HepG2 (cell line): ENCODE results near the gene OLFM3. TPM values are rescaled to one million over a fixed set of nuclear protein-coding genes. Genes with fewer than 3 reads are reported as not detected.

Source experiments
- ATAC-seq: fragments of 200-7000 bp; cut with Tn5 transposase; 3 replicates; pipeline ENCODE4 v1.9.1; 2020; ENCODE audit warnings: mild to moderate bottlenecking, moderate library complexity
- BruUV-seq: library from RNA; stranded (reverse); fragments of 400-500 nt; replicated peaks from 2 replicates; lab custom pipeline; 2021; lab: Mats Ljungman, UMichigan
- CTCF ChIA-PET: fragments of 300-600 bp; formaldehyde crosslinking; extraction: SDS; loops from one replicate; lab custom pipeline; 2021; ENCODE audit warnings: low total read pairs, inconsistent platforms, low intra/inter-chr PET ratio; lab: Yijun Ruan, JAX
- POLR2A ChIA-PET: fragments of 350-600 bp; sonication (Branson Sonifier 250); formaldehyde crosslinking; loops from one replicate; lab custom pipeline; 2020; ENCODE audit warnings: antibody characterized with exemption, inconsistent platforms; lab: Yijun Ruan, JAX
- DNase-seq: peaks from one replicate; pipeline ENCODE4 v3.0.0-alpha.2; 2015; ENCODE audit warnings: low spot score
- FAIRE-seq: peaks from 3 replicates; lab custom pipeline; 2011; peaks lifted over from hg19 to GRCh38; lab: Jason Lieb, UNC
- H2AFZ ChIP-seq: one replicate; pipeline ENCODE4 v1.6.1; 2011; ENCODE audit warnings: low read length, inconsistent platforms
- H3K27ac ChIP-seq: fragments of 300-600 bp; 3 replicates; pipeline ENCODE4 v1.8.0; 2011; ENCODE audit warnings: mixed run types, mild to moderate bottlenecking, mixed read lengths, low read length, inconsistent platforms; ENCODE audit not compliant: insufficient read depth; ENCODE audit errors: extremely low read length
- H3K27me3 ChIP-seq, 2 experiments: fragments of 200-600 bp in 1 of 2; 2 replicates in 1 of 2; 3 replicates in 1 of 2; pipeline versions ENCODE4 v1.6.0 to v1.8.0; 2011; ENCODE audit warnings: low read length in 2 of 2, mild to moderate bottlenecking in 2 of 2, moderate library complexity in 2 of 2, inconsistent platforms in 1 of 2; ENCODE audit not compliant: insufficient read depth in 2 of 2, control insufficient read depth in 1 of 2
- H3K36me3 ChIP-seq, 2 experiments: fragments of 200-600 bp in 1 of 2; replicated peaks in 1 of 2; 2 replicates in 1 of 2; 3 replicates in 1 of 2; pipeline versions ENCODE4 v1.5.1 to v1.8.0; 2011; ENCODE audit warnings: low read length in 2 of 2, inconsistent platforms in 1 of 2; ENCODE audit not compliant: insufficient read depth in 2 of 2, control insufficient read depth in 1 of 2
- H3K4me1 ChIP-seq: 2 replicates; pipeline ENCODE4 v1.5.1; 2012; ENCODE audit warnings: low read length, inconsistent platforms; ENCODE audit not compliant: insufficient read depth
- H3K4me2 ChIP-seq: 2 replicates; pipeline ENCODE4 v1.6.0; 2011; ENCODE audit warnings: low read depth, low read length, inconsistent platforms
- H3K4me3 ChIP-seq, 3 experiments: fragments of 200-600 bp in 1 of 3; sonication (generic), shearing (Covaris generic) in 1 of 3; replicated peaks in 1 of 3; 2 replicates each; pipeline ENCODE4 v1.5.1; 2011 to 2016; ENCODE audit warnings: low read length in 3 of 3, inconsistent platforms in 2 of 3, low read depth in 2 of 3, mild to moderate bottlenecking in 2 of 3, control low read depth in 1 of 3, mixed read lengths in 1 of 3; ENCODE audit not compliant: insufficient read depth in 1 of 3
- H3K79me2 ChIP-seq: one replicate; pipeline ENCODE4 v1.6.1; 2011; ENCODE audit warnings: low read length, inconsistent platforms; ENCODE audit not compliant: insufficient read depth
- H3K9ac ChIP-seq: 2 replicates; pipeline ENCODE4 v1.6.0; 2011; ENCODE audit warnings: mild to moderate bottlenecking, low read depth, low read length, inconsistent platforms; ENCODE audit not compliant: insufficient read depth
- H3K9me3 ChIP-seq: 2 replicates; pipeline ENCODE4 v1.5.1; 2012; ENCODE audit warnings: mild to moderate bottlenecking, low read length
- H4K20me1 ChIP-seq: 2 replicates; pipeline ENCODE4 v1.6.0; 2011; ENCODE audit warnings: inconsistent platforms, mild to moderate bottlenecking, low read length, moderate library complexity; ENCODE audit not compliant: insufficient read depth
- ETV5 ChIP-seq: IDR thresholded peaks from 2 replicates; pipeline ENCODE4 v1.6.1; 2018; ENCODE audit warnings: missing biosample characterization, missing genetic modification reagents, inconsistent platforms, borderline replicate concordance
- FIP1L1 ChIP-seq: fragments of 200-400 bp; formaldehyde crosslinking; IDR thresholded peaks from 2 replicates; pipeline ENCODE4 v1.6.1; 2018; ENCODE audit warnings: low read depth, mild to moderate bottlenecking, low read length, moderate library complexity, borderline replicate concordance; ENCODE audit not compliant: insufficient read depth
- RARA ChIP-seq: IDR thresholded peaks from 2 replicates; pipeline ENCODE4 v1.6.1; 2016; ENCODE audit warnings: missing genetic modification reagents, missing compliant biosample characterization
- SPEN ChIP-seq: sonication (generic); formaldehyde crosslinking; IDR thresholded peaks from 2 replicates; pipeline ENCODE4 v1.5.1; 2020; ENCODE audit warnings: low read depth, mild to moderate bottlenecking, missing genetic modification reagents
- USF2 ChIP-seq, 2 experiments: sonication (generic) in 1 of 2; formaldehyde crosslinking in 1 of 2; IDR thresholded peaks; 2 replicates each; pipeline versions ENCODE4 v1.5.1 to v1.6.1; 2011 to 2020; ENCODE audit warnings: borderline replicate concordance in 1 of 2, low read depth in 1 of 2, low read length in 1 of 2, mild to moderate bottlenecking in 1 of 2, missing genetic modification reagents in 1 of 2, moderate library complexity in 1 of 2
- ZMAT5 ChIP-seq: sonication (generic); formaldehyde crosslinking; IDR thresholded peaks from 2 replicates; pipeline ENCODE4 v1.5.0; 2020; ENCODE audit warnings: mild to moderate bottlenecking, low read depth, missing genetic modification reagents, borderline replicate concordance
- ZNF142 ChIP-seq: sonication (generic); formaldehyde crosslinking; IDR thresholded peaks from 2 replicates; pipeline ENCODE4 v1.4.0; 2020; ENCODE audit warnings: missing genetic modification reagents
- WGBS: methylation state at CpG from one replicate; pipeline ENCODE4 v1.1.6; 2017; ENCODE audit warnings: low lambda C conversion rate; 5-methylcytosine and 5-hydroxymethylcytosine counted together
- in situ Hi-C: cut with HindIII; loops from 2 replicates; pipeline ENCODE4 v1.10.0; 2017; ENCODE audit warnings: low pct_unique_long_range_greater_than_20kb; ENCODE audit not compliant: extremely low pct_ligation_motif_present
- intact Hi-C: fragments of 100-400 bp; cut with micrococcal nuclease; formaldehyde crosslinking; loops from one replicate; pipeline ENCODE4 v1.10.0; 2022; ENCODE audit not compliant: unreplicated experiment
- polyA plus RNA-seq, 8 experiments: library from polyadenylated mRNA; depleted of rRNA in 3 of 8; stranded (reverse) in 7 of 8; unstranded in 1 of 8; fragments of >200 nt; fragmentation: Illumina TruSeq in 4 of 8; extraction: Trizol in 4 of 8; gene quantifications; 2 replicates each; pipeline versions ENCODE4 v1.2.1 to v1.2.3, GENCODE V29; 2011 to 2016; ENCODE audit warnings: low read depth in 4 of 8, missing spikeins in 1 of 8, mixed read lengths in 1 of 8; ENCODE audit not compliant: insufficient read depth in 1 of 8
- total RNA-seq, 5 experiments: library from RNA; depleted of rRNA; stranded (reverse); fragments of >200 nt; fragmentation: Illumina TruSeq; extraction: Trizol; gene quantifications; 2 replicates each; pipeline ENCODE4 v1.2.3, GENCODE V29; 2016; ENCODE audit warnings: low read depth in 1 of 5

Gene OLFM3
- total and polyA plus RNA-seq, 2 of the 13 experiments (the other 11 are each of a cell fraction or from before 2014, with no cell fraction given) = not detected

- no peak for TF ChIP-seq ETV5 (CRISPR knock-in tag)
- TF ChIP-seq USF2 (IDR thresholded peaks at IDR 0.05; ENCODE audit: low read depth, low read length) = no peak
- TF ChIP-seq USF2 (CRISPR knock-in tag; IDR thresholded peaks at IDR 0.05; ENCODE audit: borderline replicate concordance) = no peak
- TF ChIP-seq RARA (CRISPR knock-in tag) = no peak
- no peak for TF ChIP-seq ZNF142
- no peak for TF ChIP-seq ZMAT5 (CRISPR knock-in tag)
- TF ChIP-seq FIP1L1 = no peak
- TF ChIP-seq SPEN (CRISPR knock-in tag) = no peak
- TF ChIP-seq, all 625 proteins: peak for 0
- Histone ChIP-seq H3K9ac (no peak overlapping the region), H3K4me1 (no peaks in the 10 kb centered on the region), H2AFZ (no peak overlapping the region), H3K27me3 (no peaks in the 10 kb centered on the region), H3K27ac (no peak overlapping the region), H3K9me3 (peaks cover 5% of the 10 kb centered on the region; the same call in 1 of the 2 replicates), H3K4me2 (no peak overlapping the region), H3K4me3 (no peak overlapping the region), H3K79me2 (no peaks in the 10 kb centered on the region), H4K20me1 (no peaks in the 10 kb centered on the region), H3K36me3 (no peaks in the 10 kb centered on the region)
- in situ Hi-C loops (no loop called here), intact Hi-C loops (no loop called here)
- POLR2A ChIA-PET = no interaction called here
- no TSS peak for BruUV-seq
- CTCF ChIA-PET = no interaction called here
- no peak for FAIRE-seq
- DNase-seq = no peak
- no peak for ATAC-seq
- 4% methylated on average over 3 of the region's 3 CpGs for WGBS
Measured at GRCh38 chr1:101943237-101943636, 53.5 kb downstream of the OLFM3 start.
